ENCODE results near the gene CTDP1. TPM values are rescaled to one million over a fixed set of nuclear protein-coding genes. Genes with fewer than 3 reads are reported as not detected.

CTDP1 gene
- polyA plus RNA-seq, 1 donor (not counting 4 experiments of a cell fraction or from before 2014, with no cell fraction given): 9.2 TPM

DNA sequence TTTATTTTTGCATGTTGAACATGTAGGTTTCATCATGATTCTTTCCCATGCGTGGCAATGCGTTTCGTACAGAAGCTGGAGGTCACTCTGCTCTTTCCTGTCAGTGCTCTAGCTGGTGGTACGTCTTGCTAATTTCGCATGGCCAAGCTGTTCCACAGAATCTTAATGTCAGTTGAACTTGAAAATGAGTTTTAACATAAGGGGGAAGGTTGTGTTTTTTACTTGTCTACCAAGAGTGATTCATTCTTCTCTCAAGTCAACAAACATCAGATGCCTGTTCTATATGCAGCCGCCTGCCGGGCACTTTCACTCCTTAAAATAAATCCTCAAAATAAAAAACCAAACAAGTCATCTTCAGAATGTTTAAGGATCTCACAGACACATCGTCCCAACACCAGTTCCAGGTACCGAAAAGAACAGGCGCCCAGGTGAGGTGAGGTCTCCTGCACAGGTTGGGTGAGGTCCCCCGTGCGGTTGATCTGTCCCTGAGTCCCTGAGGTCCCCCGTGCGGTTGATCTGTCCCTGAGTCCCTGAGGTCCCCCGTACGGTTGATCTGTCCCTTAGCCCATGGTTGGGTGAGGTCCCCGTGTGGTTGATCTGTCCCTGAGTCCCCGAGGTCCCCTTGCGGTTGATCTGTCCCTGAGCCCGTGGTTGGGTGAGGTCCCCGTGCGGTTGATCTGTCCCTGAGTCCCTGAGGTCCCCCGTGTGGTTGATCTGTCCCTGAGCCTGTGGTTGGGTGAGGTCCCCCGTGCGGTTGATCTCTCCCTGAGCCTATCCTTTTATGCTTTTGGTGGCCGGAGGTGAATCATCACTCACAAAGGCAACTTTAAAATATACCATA, 61.1 kb downstream of the CTDP1 start:
- Histone ChIP-seq H3K36me3 (ENCODE audit: control insufficient read depth in 2 of 2, extremely low read depth in 1 of 2, insufficient read depth in 2 of 2, low read length in 2 of 2) (peaks cover 5 to 33% of the 10 kb centered on the region in 2 experiments), H3K27ac (ENCODE audit: control insufficient read depth, insufficient read depth, low read length) (no peak overlapping the region), H3K4me2 (ENCODE audit: control insufficient read depth, extremely low read depth, insufficient read depth, low read depth, low read length) (no peak overlapping the region), H3K4me3 (ENCODE audit: control insufficient read depth in 2 of 3, extremely low read depth in 1 of 3, insufficient read depth in 2 of 3, low read depth in 1 of 3, low read length in 3 of 3) (no peak overlapping the region), H3K9ac (ENCODE audit: control insufficient read depth, extremely low read depth, insufficient read depth, low read length) (no peak overlapping the region), H3K27me3 (ENCODE audit: control insufficient read depth, extremely low read depth, insufficient read depth, low read length) (no peaks in the 10 kb centered on the region), H3K9me1 (ENCODE audit: control insufficient read depth, extremely low read depth, insufficient read depth, low read length) (no peaks in the 10 kb centered on the region), H3K79me2 (ENCODE audit: control insufficient read depth, insufficient read depth, low read length) (no peaks in the 10 kb centered on the region), H4K20me1 (ENCODE audit: control insufficient read depth, extremely low read depth, insufficient read depth, low read length) (no peaks in the 10 kb centered on the region), H3K4me1 (ENCODE audit: control insufficient read depth, extremely low read depth, insufficient read depth, low read length) (no peaks in the 10 kb centered on the region), H3K9me3 (ENCODE audit: control insufficient read depth, low read depth, low read length) (no peaks in the 10 kb centered on the region), H2AFZ (ENCODE audit: control insufficient read depth, low read length) (no peak overlapping the region)
- dilution Hi-C loops (cut with MboI; ENCODE audit: extremely low pct_ligation_motif_present, low sequenced_read_pairs): no loop called here
- TF ChIP-seq, protein P1, sequence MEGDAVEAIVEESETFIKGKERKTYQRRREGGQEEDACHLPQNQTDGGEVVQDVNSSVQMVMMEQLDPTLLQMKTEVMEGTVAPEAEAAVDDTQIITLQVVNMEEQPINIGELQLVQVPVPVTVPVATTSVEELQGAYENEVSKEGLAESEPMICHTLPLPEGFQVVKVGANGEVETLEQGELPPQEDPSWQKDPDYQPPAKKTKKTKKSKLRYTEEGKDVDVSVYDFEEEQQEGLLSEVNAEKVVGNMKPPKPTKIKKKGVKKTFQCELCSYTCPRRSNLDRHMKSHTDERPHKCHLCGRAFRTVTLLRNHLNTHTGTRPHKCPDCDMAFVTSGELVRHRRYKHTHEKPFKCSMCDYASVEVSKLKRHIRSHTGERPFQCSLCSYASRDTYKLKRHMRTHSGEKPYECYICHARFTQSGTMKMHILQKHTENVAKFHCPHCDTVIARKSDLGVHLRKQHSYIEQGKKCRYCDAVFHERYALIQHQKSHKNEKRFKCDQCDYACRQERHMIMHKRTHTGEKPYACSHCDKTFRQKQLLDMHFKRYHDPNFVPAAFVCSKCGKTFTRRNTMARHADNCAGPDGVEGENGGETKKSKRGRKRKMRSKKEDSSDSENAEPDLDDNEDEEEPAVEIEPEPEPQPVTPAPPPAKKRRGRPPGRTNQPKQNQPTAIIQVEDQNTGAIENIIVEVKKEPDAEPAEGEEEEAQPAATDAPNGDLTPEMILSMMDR (optimal IDR thresholded peaks at IDR 0.05 in 1 of 3, IDR thresholded peaks at IDR 0.05 in 1 of 3, conservative IDR thresholded peaks at IDR 0.05 in 1 of 3; ENCODE audit: extremely low read depth in 1 of 3, insufficient read depth in 2 of 3, low read length in 3 of 3): no peak
- TF ChIP-seq EZH2 (IDR thresholded peaks at IDR 0.05; ENCODE audit: low read length): no peak
- no peak for FAIRE-seq
- no peak for DNase-seq (ENCODE audit: low read depth, low spot score)

DNA sequence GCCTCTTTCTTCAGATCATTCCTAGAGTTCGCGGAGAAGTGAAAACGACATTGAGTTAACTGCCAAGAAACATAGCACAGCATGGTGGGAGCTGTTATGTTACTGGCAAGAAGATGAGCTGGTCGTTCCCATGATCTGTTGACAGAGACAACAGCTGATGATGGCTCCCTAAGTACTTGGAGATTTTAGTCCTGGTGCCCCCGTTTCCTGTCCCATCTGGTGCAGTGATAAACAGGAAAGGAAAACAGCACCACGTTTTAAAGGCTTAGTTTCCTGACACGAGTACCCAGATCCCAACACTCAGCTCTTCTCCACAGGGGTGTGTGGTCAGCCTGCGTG, 61.7 kb downstream of the CTDP1 start:
- no peak for DNase-seq (ENCODE audit: low read depth, low spot score)
- H2AFZ ChIP-seq (ENCODE audit: control insufficient read depth, low read length): no peak overlapping the region
- H3K36me3 ChIP-seq (ENCODE audit: control insufficient read depth in 2 of 2, extremely low read depth in 1 of 2, insufficient read depth in 2 of 2, low read length in 2 of 2): peaks cover 5 to 29% of the 10 kb centered on the region in 2 experiments
- no peak for FAIRE-seq
- H3K79me2 ChIP-seq (ENCODE audit: control insufficient read depth, insufficient read depth, low read length): no peaks in the 10 kb centered on the region
- TF ChIP-seq, protein P1 (optimal IDR thresholded peaks at IDR 0.05 in 1 of 3, IDR thresholded peaks at IDR 0.05 in 1 of 3, conservative IDR thresholded peaks at IDR 0.05 in 1 of 3; ENCODE audit: extremely low read depth in 1 of 3, insufficient read depth in 2 of 3, low read length in 3 of 3): no peak
- TF ChIP-seq EZH2 (IDR thresholded peaks at IDR 0.05; ENCODE audit: low read length): no peak
- H3K9me3 ChIP-seq (ENCODE audit: control insufficient read depth, low read depth, low read length): no peaks in the 10 kb centered on the region
- no peak overlapping the region for H3K4me2 ChIP-seq (ENCODE audit: control insufficient read depth, extremely low read depth, insufficient read depth, low read depth, low read length)
- H3K27me3 ChIP-seq (ENCODE audit: control insufficient read depth, extremely low read depth, insufficient read depth, low read length): no peaks in the 10 kb centered on the region
- no peak overlapping the region for H3K27ac ChIP-seq (ENCODE audit: control insufficient read depth, insufficient read depth, low read length)
- H3K4me1 ChIP-seq (ENCODE audit: control insufficient read depth, extremely low read depth, insufficient read depth, low read length): no peaks in the 10 kb centered on the region
- dilution Hi-C loops (cut with MboI; ENCODE audit: extremely low pct_ligation_motif_present, low sequenced_read_pairs): no loop called here
- H3K4me3 ChIP-seq (ENCODE audit: control insufficient read depth in 2 of 3, extremely low read depth in 1 of 3, insufficient read depth in 2 of 3, low read depth in 1 of 3, low read length in 3 of 3): no peak overlapping the region
- no peaks in the 10 kb centered on the region for H4K20me1 ChIP-seq (ENCODE audit: control insufficient read depth, extremely low read depth, insufficient read depth, low read length)
- H3K9me1 ChIP-seq (ENCODE audit: control insufficient read depth, extremely low read depth, insufficient read depth, low read length): no peaks in the 10 kb centered on the region
- H3K9ac ChIP-seq (ENCODE audit: control insufficient read depth, extremely low read depth, insufficient read depth, low read length): no peak overlapping the region

Data from keratinocyte (primary cell).